ENCODE results near the gene KRTAP12-2. TPM values are rescaled to one million over a fixed set of nuclear protein-coding genes. Genes with fewer than 3 reads are reported as not detected.

The KRTAP12-2 gene
- total RNA-seq, 1 donor from 2014 or later, result not detected

GRCh38 chr21:44626262-44626661 lies 40.5 kb downstream of the KRTAP12-2 start:
- no peak overlapping the region for H3K4me3 ChIP-seq (ENCODE audit: low read depth, low read length)
- no peak for DNase-seq (ENCODE audit: low read depth)
- no peak for TF ChIP-seq CTCF (conservative IDR thresholded peaks at IDR 0.05; ENCODE audit: low read depth, low read length)

- no peak for DNase-seq (ENCODE audit: low read depth)
- no peak for TF ChIP-seq CTCF (conservative IDR thresholded peaks at IDR 0.05; ENCODE audit: low read depth, low read length)
- H3K4me3 ChIP-seq (ENCODE audit: low read depth, low read length), result no peak overlapping the region
Measured at GRCh38 chr21:44625756-44626155, 41.0 kb downstream of the KRTAP12-2 start.

- TF ChIP-seq CTCF (conservative IDR thresholded peaks at IDR 0.05; ENCODE audit: low read depth, low read length), result no peak
- DNase-seq (ENCODE audit: low read depth), result no peak
- H3K4me3 ChIP-seq (ENCODE audit: low read depth, low read length), result no peak overlapping the region
Measured at GRCh38 chr21:44623575-44623974, 43.2 kb downstream of the KRTAP12-2 start.

- no peak overlapping the region for H3K4me3 ChIP-seq (ENCODE audit: low read depth, low read length)
- no peak for TF ChIP-seq CTCF (conservative IDR thresholded peaks at IDR 0.05; ENCODE audit: low read depth, low read length)
- no peak for DNase-seq (ENCODE audit: low read depth)
Measured at GRCh38 chr21:44619886-44620285, 46.8 kb downstream of the KRTAP12-2 start.

GRCh38 chr21:44618909-44619308 lies 47.8 kb downstream of the KRTAP12-2 start:
- DNase-seq (ENCODE audit: low read depth), result no peak

GRCh38 chr21:44618504-44618903 lies 48.2 kb downstream of the KRTAP12-2 start:
- TF ChIP-seq CTCF (conservative IDR thresholded peaks at IDR 0.05; ENCODE audit: low read depth, low read length), result no peak
- H3K4me3 ChIP-seq (ENCODE audit: low read depth, low read length), result no peak overlapping the region
- DNase-seq (ENCODE audit: low read depth), result no peak

More at GRCh38 chr21:44618909-44619308, 47.8 kb downstream of the KRTAP12-2 start:
- no peak for TF ChIP-seq CTCF (conservative IDR thresholded peaks at IDR 0.05; ENCODE audit: low read depth, low read length)
- no peak overlapping the region for H3K4me3 ChIP-seq (ENCODE audit: low read depth, low read length)

GRCh38 chr21:44617071-44617501 lies 49.6 kb downstream of the KRTAP12-2 start:
- H3K4me3 ChIP-seq (ENCODE audit: low read depth, low read length), result no peak overlapping the region
- no peak for TF ChIP-seq CTCF (conservative IDR thresholded peaks at IDR 0.05; ENCODE audit: low read depth, low read length)
- no peak for DNase-seq (ENCODE audit: low read depth)
